ENCODE results near the gene CCNY. TPM values are rescaled to one million over a fixed set of nuclear protein-coding genes. Genes with fewer than 3 reads are reported as not detected.
"Not testable (repeated sequence)": the region's sequence is repeated elsewhere in the genome, so short reads cannot be mapped to it uniquely, and the experiment has no call there.

The CCNY gene
- total RNA-seq, 2 experiments from 2014 or later = 62.5 to 62.8 TPM

DNA sequence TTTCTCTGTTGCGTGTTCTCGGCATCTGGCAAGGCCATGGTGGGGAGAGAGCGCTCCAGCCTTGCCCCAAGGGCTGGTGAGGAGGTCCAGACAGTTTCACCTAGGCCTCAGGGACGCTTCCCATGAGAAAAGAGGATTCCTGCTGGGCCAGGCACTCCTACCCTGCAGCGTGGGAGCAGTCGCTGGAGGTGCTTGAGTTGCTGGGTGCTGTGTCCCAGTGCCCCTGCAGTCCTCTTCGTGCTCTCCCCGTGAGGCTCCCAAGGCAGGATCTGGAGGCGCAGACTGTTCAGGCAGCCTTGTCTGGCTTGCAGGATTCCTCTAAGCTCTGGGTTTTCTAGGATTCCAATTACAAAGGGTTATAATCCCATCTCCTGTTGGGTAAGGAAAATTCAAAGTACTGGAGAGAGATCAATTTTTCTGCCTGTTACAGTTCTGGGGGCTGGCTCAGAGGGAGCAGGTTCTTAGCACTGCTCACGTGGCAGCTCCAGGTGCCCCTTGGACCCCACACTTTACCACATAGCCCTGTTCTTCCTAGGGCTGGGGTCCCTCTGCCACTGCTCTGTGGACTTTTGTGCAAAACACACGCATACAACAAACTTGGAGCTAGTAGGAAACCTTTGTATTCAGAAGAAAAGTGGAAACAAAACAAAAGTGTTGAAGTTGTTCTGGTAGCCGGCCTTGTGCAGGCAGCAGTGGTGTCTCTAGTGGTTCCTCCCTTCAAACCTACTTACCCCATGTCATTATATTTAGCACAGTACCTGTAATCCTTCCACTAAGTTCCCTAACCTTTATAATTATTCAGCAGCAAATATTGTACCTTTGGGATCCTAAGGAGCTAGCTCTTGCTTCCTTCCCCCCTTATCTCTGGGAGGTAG lies 60.5 kb downstream of the CCNY start:
- ChIA-PET POLR2A (no interaction called here), CTCF (no interaction called here)

DNA sequence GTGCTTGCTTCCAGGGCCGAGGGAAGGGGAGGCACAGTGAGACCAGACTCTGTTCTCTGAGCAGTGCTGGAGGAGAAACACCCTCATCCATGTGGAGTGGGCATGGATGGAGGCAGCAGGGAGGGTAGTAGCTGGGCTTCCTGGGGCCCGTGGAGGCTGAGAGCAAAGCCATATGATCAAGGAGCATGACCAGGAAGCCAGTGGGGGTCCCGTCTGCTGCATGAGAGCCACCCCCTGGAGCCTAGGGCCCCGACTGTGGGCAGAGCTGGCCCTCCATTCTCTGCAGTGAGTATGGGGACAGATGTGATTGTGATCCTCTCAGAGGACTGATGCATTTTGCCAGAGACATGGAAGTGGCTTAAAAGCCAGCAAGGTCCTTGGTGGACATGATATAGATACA lies 61.6 kb downstream of the CCNY start:
- CTCF ChIA-PET = no interaction called here
- POLR2A ChIA-PET = no interaction called here

DNA sequence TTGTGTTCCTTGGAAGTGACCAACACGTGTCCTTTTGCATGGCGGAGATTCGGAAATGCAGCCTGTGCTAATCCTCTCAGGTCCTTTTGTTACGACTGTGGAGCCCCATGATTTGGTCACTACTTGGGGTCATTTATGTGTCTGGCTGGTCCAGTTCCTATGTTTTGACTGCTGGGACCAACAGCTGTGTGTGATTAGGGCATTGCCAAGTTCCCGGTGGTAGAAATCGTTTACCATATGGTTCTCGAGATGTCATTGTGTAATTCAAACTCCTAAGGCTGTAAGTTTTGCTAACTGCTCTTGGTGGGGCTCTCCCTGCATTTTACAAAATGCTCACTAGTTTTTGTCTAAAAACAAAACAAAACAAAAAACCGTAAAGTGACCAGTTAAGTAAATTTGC lies 62.0 kb downstream of the CCNY start:
- ChIA-PET POLR2A (no interaction called here), CTCF (no interaction called here)

DNA sequence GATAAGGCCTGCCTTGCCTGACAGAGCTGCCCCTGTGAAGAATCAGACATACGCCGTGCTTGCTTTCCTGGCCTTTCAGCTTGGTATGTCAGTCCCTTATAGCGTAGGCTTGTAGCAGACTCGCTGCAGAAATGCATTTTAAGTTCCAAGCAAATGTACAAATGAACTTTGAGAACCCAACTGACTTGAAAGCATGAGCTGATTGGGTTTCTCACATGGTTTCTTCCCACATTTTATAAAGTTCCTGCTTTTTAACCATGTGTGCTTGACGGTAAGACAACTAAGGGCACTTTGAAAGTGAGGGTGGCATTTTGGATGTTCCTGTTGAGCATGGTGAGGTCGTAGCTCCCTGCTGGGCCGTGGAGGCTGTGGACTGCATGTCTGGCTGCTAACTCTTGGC lies 62.6 kb downstream of the CCNY start:
- ChIA-PET CTCF (no interaction called here), POLR2A (no interaction called here)

DNA sequence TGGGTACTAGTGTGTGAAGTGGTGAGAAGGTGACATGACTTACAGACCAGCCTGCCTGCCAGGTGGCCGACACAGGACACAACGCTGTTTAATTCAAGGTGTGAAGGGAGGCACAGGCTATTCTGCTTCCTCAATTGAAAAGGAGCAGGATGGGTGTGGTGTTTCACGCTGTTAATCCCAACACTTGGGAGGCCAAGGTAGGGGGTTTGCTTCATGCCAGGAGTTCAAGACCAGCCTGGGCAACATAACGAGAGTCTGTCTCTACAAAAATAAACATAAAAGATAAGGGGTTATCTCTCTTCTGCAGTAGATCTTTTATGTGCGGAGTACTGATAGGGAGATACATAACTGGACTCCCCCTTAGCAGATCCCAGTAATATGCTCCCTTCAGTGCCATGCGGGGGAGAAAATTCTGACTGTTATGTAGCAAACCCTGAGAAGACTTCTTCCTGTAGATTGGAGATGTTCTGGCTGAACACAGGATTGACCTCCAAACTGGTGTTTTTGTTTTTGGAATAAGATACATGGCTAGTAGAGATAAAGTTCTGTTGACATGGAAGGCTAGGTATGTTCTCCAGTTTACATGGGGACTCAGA lies 63.2 kb downstream of the CCNY start:
- CTCF ChIA-PET = no interaction called here
- POLR2A ChIA-PET = no interaction called here

DNA sequence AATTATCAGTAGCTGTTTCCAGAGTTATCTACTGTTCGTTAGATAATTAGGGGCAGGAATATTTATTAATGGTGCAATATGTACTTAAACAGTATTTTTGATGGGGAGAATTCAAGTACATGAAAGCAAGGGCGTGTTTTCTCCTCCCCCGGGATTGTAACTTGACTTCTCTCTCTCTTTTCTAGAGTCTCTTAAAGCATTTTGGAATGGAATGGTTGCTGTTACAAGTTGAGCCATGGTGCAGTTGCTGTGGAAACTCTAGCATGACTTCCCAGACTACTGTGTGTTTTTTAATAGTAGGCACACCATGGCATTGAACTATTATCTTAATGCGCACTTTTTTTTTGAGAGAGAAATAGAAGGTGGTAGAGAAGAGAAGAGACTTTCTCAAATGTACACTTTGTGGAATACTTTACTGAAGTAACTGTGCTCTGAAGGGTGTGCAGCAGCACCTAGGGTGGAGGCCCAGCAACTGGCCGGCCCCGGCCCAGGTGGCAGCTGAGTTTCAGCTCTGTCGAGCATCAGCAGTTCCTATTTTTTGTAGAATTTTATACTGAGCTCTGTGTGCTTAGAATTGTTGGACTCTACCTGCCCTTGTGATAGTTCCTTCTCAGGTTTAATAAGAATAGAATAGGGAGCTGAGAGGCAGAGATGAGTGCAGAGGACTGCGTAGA lies 64.4 kb downstream of the CCNY start:
- POLR2A ChIA-PET = no interaction called here
- CTCF ChIA-PET = no interaction called here

DNA sequence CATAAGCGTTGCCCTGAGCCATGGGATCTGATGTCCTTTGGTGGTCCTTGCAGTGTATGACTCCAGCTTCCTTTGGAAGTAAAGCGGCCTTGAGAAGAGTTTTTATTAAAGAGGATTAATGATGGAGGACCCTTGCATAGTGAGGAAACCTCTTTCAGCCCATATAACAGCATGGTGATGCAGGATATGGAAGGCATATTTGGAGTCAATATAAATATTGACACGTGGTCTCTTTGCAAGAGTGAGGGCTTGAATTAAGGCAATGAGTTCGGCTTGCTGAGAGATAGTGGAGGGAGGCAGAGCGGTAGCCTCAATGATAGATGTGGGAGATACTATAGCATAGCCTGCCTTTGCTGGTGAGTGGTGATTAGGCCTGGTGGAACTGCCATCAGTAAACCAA lies 67.2 kb downstream of the CCNY start:
- POLR2A ChIA-PET, CTCF ChIA-PET: not testable (repeated sequence)

DNA sequence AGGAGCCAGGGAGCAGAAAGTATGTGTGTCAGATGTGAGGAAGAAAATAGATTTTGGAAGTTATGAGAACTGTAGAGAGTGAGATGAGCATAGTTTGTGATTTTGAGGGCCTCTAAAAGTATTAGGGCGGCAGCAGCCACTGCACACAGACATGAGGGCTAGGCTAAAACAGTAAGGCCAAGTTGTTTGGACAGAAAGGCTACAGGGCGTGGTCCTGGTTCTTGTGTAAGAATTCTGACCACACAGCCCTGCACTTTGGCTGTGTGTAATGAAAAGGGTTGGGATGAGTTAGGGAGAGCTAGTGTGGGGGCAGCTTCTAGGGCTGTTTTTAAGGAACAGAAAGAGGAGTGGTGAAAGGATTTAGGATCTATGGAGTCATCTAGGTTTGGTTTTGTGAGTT lies 67.8 kb downstream of the CCNY start:
- POLR2A ChIA-PET, CTCF ChIA-PET: not testable (repeated sequence)

DNA sequence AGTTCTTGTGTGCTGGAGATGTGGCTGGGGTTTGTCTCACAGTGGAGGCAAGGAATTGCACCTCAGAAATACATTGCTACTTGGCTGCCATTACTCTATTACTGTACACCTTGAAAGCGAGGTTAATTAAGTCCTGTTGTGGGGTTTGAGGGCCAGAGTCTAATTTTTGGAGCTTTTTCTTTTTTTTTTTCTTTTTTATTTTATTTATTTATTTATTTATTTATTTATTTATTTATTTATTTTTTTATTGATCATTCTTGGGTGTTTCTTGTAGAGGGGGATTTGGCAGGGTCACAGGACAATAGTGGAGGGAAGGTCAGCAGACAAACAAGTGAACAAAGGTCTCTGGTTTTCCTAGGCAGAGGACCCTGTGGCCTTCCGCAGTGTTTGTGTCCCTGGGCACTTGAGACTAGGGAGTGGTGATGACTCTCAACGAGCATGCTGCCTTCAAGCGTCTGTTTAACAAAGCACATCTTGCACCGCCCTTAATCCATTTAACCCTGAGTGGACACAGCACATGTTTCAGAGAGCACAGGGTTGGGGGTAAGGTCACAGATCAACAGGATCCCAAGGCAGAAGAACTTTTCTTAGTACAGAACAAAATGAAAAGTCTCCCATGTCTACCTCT lies 69.8 kb downstream of the CCNY start:
- POLR2A ChIA-PET, CTCF ChIA-PET: not testable (repeated sequence)

DNA sequence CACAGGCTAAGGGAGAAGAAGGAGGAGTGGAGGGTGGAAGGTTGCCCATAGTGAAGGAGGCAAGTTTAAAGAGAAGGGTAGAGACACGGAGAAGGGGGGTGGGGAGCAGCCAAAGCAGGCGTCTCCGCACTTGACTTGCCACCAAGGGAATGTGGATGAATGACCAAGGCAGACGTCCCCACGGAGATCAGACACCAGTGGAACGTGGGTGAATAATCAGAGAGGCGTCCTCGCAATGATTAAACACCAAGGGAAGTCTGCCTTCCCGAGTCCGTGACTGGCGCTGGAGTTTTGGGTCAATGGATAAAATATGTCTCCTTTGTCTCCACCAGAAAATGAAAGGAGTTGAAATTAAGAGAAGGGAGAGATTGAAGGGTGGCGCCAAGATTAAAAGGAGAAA lies 71.4 kb downstream of the CCNY start:
- CTCF ChIA-PET, POLR2A ChIA-PET: not testable (repeated sequence)

DNA sequence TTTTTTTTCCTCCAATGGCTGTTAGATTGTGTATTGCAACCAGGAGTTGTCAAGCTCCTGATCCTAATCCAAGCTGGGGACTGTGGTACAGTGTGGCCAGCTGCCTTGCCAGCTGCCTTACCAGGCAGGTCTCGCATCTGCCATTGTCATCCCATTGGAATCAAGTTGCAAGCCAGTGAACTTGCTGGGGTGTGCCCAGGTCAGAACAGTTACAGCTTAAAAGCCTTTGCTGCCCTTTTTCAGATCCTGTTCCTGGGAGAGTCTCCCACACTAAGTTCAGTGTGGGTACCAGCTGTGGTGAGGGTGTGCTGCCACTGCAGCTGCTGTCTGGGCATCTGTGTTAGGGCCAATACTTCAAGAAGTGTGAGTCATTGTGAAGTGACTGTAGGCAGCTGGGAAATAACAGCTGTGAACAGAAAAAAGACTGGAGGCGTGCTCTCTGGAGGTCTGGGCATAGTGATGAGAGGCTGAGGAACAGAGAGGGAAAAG lies 72.8 kb downstream of the CCNY start:
- POLR2A ChIA-PET = no interaction called here
- CTCF ChIA-PET = no interaction called here

DNA sequence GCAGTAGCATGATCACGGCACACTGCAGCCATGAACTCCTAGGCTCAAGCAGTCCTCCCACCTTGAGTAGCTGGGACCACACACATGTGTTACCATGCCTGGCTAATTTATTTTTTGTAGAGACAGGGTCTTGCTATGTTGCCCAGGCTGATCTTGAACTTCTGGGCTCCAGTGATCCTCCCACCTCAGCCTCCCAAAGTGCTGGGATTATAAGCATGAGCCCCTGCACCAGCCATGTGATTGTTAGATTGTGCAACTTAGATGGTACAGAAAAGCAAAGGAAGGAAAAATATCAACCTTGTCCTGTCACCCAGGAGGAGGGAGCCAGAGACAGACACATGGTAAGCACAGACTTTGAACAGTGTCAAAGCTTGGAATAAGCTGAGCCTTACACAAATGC lies 73.5 kb downstream of the CCNY start:
- POLR2A ChIA-PET = no interaction called here
- CTCF ChIA-PET = no interaction called here

DNA sequence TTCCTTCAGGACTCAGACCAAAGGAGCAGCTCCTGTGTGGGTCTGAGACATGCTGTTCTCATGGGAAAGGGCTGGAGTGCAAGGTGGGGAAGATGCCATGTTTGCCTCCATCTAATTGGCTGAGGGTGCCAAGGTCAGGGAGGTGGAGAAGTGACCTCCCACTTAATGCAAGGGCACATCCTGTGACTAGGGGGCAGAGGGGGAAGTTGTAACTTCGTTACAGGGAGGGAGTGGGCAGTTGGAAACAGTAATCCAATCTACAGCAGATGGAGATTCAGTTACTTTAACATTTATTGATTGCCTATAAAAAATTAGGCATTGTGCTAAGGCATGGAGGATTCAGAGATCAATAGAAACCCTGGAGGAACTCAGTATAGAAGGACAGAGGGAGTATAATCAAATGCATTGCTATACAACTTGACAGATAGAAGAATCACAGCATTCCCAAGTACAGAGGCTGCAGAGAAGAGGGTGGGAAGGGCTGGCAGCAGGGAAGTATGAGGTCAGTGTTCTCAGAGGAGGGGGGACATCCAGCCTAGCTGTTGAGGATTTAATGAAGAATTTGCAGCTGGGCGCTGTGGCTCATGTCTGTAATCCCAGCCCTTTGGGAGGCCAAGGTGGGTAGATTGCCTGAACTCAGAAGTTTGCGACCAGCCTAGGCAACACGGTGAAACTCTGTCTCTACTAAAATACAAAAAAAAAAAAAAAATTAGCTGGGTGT lies 75.9 kb downstream of the CCNY start:
- CTCF ChIA-PET = interaction anchor here (0.6 kb wide), 1 partner anchor 1395 kb away, joined by 4 read pairs; no protein-coding TSS in a partner anchor
- POLR2A ChIA-PET = no interaction called here

DNA sequence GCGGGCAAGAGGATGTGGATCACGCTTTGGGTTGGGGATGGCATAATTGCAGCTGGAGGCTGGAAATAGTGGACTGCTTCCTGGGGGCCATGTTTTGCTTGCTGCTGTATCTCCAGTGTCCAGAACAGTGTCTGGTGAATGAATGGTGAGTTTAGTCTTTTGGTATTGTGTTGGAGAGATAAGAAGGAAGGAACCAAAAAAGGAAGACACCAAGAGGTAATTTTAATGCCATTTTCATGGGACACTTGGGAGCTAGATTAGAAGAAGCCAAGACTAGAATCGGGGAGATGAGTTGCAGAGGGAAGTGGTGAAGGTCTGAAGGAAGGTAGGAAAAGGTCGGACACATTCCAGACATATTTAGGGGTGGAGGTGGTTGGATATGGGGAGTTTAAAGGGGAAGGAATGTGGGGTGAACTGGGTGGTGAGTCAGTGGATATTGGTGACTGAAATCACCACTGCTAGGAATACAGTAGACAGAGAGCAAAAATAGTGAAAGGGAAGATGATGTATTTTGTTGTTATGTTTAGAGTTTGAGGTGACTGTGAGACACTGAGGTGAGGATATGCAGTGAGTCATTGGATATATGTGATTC lies 76.7 kb downstream of the CCNY start:
- POLR2A ChIA-PET = no interaction called here
- CTCF ChIA-PET = interaction anchor here (0.6 to 1.4 kb wide), 3 partner anchors 49 to 1394 kb away, joined by 3 to 4 read pairs (median 4); no protein-coding TSS in a partner anchor

DNA sequence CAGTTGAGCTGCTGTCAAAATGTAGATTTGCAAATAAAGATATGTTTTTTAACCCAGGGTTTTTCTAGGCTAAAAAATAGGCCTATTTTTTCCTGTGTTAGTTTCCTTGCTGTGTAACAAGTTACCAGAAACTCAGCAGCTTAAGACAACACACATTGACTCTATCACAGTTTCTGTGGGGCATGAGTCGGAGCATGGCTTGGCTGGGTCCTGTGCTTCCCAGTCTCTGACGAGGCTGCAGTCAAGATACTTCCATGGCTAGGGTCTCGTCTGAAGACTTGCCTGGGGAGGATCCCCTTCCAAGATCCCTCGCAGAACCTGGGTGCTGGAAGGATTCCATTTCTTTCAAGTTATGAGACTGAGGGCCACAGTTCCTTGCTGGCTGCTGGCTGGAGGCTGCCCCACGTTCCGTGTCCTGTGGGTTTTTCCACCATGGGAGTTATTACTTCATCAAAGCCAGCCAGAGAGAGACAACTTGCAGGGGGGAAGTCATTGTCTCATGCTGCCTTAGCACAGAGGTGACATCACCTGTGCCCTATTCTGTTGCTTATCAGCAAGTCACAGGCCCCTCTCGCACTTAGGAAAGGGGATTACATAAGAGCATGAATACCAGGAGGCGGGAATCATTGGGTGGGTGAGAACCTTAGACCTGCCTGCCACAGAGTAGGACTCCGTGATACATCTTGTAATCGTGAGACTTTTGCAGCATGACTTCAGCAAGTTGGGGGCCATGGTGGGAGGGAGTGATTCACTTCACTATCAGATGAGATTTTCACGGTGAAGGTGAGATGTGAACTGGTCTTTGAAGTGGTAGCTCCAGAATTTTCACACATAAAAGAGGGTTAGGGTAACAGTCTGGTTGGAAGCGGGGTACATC lies 77.9 kb downstream of the CCNY start:
- CTCF ChIA-PET = interaction anchor here (1.0 to 1.4 kb wide), 2 partner anchors 48 to 58 kb away, joined by 3 to 4 read pairs; no protein-coding TSS in a partner anchor
- POLR2A ChIA-PET = no interaction called here

DNA sequence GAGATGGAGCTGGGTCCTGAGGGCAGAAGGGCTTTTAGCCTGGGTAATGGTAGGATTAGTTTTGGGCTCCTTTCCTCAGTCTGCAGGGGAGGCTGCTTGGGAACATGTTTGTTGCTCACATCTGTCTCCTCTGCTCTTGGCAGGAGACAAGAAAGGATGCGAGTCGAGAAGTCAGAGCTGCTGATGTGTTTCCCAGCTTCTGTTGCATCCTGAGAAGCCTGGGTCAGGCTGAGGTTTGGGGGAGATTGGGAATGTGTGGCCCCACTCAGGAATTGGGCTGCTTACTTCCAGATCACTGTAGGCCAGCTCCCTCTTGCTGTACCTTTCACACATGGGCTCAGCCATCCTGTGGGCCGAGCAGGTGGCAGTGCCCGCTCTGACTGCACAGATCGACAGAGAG lies 79.2 kb downstream of the CCNY start:
- ChIA-PET CTCF (interaction anchor here (0.5 kb wide), 1 partner anchor 332 kb away, joined by 3 read pairs; no protein-coding TSS in a partner anchor), POLR2A (interaction anchor here (0.5 kb wide), 1 partner anchor 34 kb away, joined by 3 read pairs; no protein-coding TSS in a partner anchor)

DNA sequence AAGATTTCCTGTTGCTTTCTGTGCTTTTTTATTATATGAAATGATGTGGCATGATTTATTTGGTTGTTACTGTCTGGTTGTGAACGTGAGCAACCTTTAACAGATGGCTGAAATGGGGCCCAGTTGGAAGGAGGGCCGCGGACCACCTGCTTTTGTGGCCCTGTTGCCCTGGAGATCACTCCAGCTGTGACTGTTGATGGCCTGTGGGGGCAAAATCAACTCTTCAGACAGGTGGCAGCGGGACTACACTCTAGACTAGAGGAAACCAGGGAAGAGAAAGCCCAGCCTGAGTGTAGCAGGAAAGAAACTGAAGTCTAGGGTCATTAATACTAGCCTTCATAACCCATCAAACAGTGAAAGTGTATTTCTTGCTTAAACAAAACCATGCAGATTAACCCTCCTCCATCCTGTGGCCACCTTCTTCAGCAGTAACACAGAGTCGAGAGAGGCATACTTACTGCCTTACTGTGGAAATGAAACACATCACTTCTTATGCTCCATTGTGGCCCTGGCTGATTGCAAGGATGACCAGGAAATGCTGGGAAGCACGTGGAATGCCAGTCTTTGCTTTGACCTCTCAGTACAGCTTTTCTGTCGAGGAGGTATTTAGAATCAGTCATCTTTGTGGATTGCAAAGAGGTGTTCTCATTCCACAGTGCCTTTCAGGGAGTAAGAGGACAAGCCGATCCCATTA lies 80.5 kb downstream of the CCNY start:
- CTCF ChIA-PET = no interaction called here

DNA sequence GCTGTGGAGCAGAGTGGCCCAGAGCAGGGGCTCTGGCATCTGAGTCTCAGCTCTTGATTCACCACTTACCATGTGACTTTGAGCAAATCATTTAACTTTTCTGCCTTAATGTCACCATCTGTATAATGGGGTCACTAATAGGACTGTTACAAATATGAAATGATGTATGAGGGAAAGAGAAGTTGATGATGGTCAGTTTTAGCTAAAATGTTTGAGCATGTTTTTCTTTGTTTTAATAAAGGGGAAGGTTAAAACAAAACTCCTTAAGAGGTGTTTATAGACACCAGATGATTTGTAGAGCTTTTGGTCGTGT lies 81.0 kb downstream of the CCNY start:
- ChIA-PET POLR2A (no interaction called here), CTCF (no interaction called here)

More for the DNA sequence above, 80.5 kb downstream of the CCNY start:
- POLR2A ChIA-PET = no interaction called here

All from activated CD8-positive, alpha-beta memory T cell treated with anti-CD3 and anti-CD28 coated beads for 36 hours (primary cell).